Neural progenitor cell (in vitro differentiated cells): Measurements from ENCODE around the gene HECA. TPM values are rescaled to one million over a fixed set of nuclear protein-coding genes. Genes with fewer than 3 reads are reported as not detected.

Experiments
- DNase-seq: peaks from one replicate; pipeline ENCODE4 v3.0.0-alpha.2; 2016; ENCODE audit warnings: low spot score
- H2AFZ ChIP-seq: fragments of 200-600 bp; sonication (generic); replicated peaks from 2 replicates; pipeline ENCODE4 v1.6.1; 2016; ENCODE audit warnings: antibody characterized with exemption
- H3F3A ChIP-seq: fragments of 200-600 bp; sonication (generic); 2 replicates; pipeline ENCODE4 v1.6.1; 2016; ENCODE audit warnings: antibody characterized with exemption, low read depth
- H3K27ac ChIP-seq: fragments of 200-600 bp; sonication (generic); 2 replicates; pipeline ENCODE4 v1.5.1; 2016; ENCODE audit warnings: mild to moderate bottlenecking
- H3K27me3 ChIP-seq: fragments of 200-600 bp; sonication (generic); 2 replicates; pipeline ENCODE4 v1.6.1; 2016; ENCODE audit warnings: mild to moderate bottlenecking, moderate library complexity
- H3K36me3 ChIP-seq: fragments of 200-600 bp; sonication (generic); 2 replicates; pipeline ENCODE4 v1.5.1; 2016
- H3K4me1 ChIP-seq: fragments of 200-600 bp; sonication (generic); 2 replicates; pipeline ENCODE4 v1.6.1; 2016; ENCODE audit warnings: mixed run types
- H3K4me2 ChIP-seq: fragments of 200-600 bp; sonication (generic); 2 replicates; pipeline ENCODE4 v1.6.1; 2016
- H3K4me3 ChIP-seq: fragments of 200-600 bp; sonication (generic); 2 replicates; pipeline ENCODE4 v1.5.1; 2016
- H3K79me2 ChIP-seq: fragments of 200-600 bp; sonication (generic); 2 replicates; pipeline ENCODE4 v1.6.1; 2016; ENCODE audit warnings: low read depth
- H3K9ac ChIP-seq: fragments of 200-600 bp; sonication (generic); 2 replicates; pipeline ENCODE4 v1.6.1; 2016
- H3K9me3 ChIP-seq: fragments of 200-600 bp; sonication (generic); 2 replicates; pipeline ENCODE4 v1.5.1; 2016; ENCODE audit warnings: low read depth
- H4K20me1 ChIP-seq: fragments of 200-600 bp; sonication (generic); 2 replicates; pipeline ENCODE4 v1.6.1; 2016; ENCODE audit warnings: low read depth
- H3K27ac Mint-ChIP-seq: 3 replicates; pipeline ENCODE4 v1.8.0; 2021; ENCODE audit warnings: mixed read lengths
- H3K27me3 Mint-ChIP-seq: 2 replicates; pipeline ENCODE4 v1.8.0; 2022; ENCODE audit warnings: low read depth, mild to moderate bottlenecking, inconsistent platforms, moderate library complexity, mixed read lengths; ENCODE audit not compliant: insufficient read depth
- H3K36me3 Mint-ChIP-seq: 3 replicates; pipeline ENCODE4 v1.8.0; 2021; ENCODE audit warnings: mixed read lengths
- H3K4me1 Mint-ChIP-seq: 3 replicates; pipeline ENCODE4 v1.8.0; 2021; ENCODE audit warnings: mixed read lengths
- H3K4me3 Mint-ChIP-seq: 3 replicates; pipeline ENCODE4 v1.8.0; 2021; ENCODE audit warnings: mild to moderate bottlenecking, moderate library complexity, mixed read lengths
- H3K9me3 Mint-ChIP-seq: 3 replicates; pipeline ENCODE4 v1.8.0; 2020; ENCODE audit warnings: mixed read lengths
- EZH2 ChIP-seq: fragments of 200-600 bp; sonication (generic); IDR thresholded peaks from 2 replicates; pipeline ENCODE4 v1.6.1; 2017; ENCODE audit warnings: antibody characterized with exemption, mild to moderate bottlenecking, moderate library complexity
- EZH2phosphoT487 ChIP-seq: fragments of 200-600 bp; sonication (generic); IDR thresholded peaks from 2 replicates; pipeline ENCODE4 v1.6.1; 2017; ENCODE audit warnings: antibody characterized with exemption
- total RNA-seq: library from RNA; depleted of rRNA; stranded (reverse); fragments of >200 nt; gene quantifications from 2 replicates; pipeline ENCODE4 v1.2.3, GENCODE V29; 2015; ENCODE audit warnings: low replicate concordance
- TF ChIP-seq, protein P1 (sequence below): fragments of 200-600 bp; sonication (generic); IDR thresholded peaks from 2 replicates; pipeline ENCODE4 v1.5.1; 2017; ENCODE audit warnings: antibody characterized with exemption, mild to moderate bottlenecking

The HECA gene, protein sequence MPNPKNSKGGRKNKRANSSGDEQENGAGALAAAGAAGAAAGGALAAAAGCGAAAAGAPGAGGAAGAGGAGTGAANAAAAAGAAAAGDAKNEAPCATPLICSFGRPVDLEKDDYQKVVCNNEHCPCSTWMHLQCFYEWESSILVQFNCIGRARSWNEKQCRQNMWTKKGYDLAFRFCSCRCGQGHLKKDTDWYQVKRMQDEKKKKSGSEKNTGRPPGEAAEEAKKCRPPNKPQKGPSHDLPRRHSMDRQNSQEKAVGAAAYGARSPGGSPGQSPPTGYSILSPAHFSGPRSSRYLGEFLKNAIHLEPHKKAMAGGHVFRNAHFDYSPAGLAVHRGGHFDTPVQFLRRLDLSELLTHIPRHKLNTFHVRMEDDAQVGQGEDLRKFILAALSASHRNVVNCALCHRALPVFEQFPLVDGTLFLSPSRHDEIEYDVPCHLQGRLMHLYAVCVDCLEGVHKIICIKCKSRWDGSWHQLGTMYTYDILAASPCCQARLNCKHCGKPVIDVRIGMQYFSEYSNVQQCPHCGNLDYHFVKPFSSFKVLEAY
- total RNA-seq = 10.3 and 12.7 TPM in 2 replicates

- H3K27me3 ChIP-seq = peaks cover 15% of the 10 kb centered on the region
- peak; percentile 96 for DNase-seq
- no peak for TF ChIP-seq EZH2
- TF ChIP-seq EZH2phosphoT487 = no peak
- TF ChIP-seq, protein P1, sequence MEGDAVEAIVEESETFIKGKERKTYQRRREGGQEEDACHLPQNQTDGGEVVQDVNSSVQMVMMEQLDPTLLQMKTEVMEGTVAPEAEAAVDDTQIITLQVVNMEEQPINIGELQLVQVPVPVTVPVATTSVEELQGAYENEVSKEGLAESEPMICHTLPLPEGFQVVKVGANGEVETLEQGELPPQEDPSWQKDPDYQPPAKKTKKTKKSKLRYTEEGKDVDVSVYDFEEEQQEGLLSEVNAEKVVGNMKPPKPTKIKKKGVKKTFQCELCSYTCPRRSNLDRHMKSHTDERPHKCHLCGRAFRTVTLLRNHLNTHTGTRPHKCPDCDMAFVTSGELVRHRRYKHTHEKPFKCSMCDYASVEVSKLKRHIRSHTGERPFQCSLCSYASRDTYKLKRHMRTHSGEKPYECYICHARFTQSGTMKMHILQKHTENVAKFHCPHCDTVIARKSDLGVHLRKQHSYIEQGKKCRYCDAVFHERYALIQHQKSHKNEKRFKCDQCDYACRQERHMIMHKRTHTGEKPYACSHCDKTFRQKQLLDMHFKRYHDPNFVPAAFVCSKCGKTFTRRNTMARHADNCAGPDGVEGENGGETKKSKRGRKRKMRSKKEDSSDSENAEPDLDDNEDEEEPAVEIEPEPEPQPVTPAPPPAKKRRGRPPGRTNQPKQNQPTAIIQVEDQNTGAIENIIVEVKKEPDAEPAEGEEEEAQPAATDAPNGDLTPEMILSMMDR = no peak
- Mint-ChIP-seq H3K27me3 (peaks cover 10% of the 10 kb centered on the region), H3K4me1 (peaks cover 23% of the 10 kb centered on the region), H3K9me3 (no peaks in the 10 kb centered on the region), H3K36me3 (peaks cover 12% of the 10 kb centered on the region), H3K27ac (peak within 1 kb of the TSS; percentile 63), H3K4me3 (peak within 1 kb of the TSS; percentile 94)
- no peak within 1 kb of the TSS for H3K9ac ChIP-seq
- H3K9me3 ChIP-seq = no peaks in the 10 kb centered on the region
- peaks cover 3% of the 10 kb centered on the region for H4K20me1 ChIP-seq
- no peaks in the 10 kb centered on the region for H3K4me1 ChIP-seq
- H3K27ac ChIP-seq = no peak within 1 kb of the TSS
- peak within 1 kb of the TSS; percentile 94 for H3K4me3 ChIP-seq
- peaks cover 11% of the 10 kb centered on the region for H3F3A ChIP-seq
- peak within 1 kb of the TSS; percentile 95 for H2AFZ ChIP-seq
- H3K4me2 ChIP-seq = peak within 1 kb of the TSS; percentile 97
- H3K79me2 ChIP-seq = peaks cover 18% of the 10 kb centered on the region
- no peaks in the 10 kb centered on the region for H3K36me3 ChIP-seq
These were observed at the start of gene HECA for GRCh38 chr6:139134817-139135577. HECA (plus strand) TSS chr6:139135080; CDS start chr6:139135397, 317 bp downstream.

GRCh38 chr6:139091826-139092225 is 43.1 kb upstream of the HECA start:
- Mint-ChIP-seq H3K9me3 (no peaks in the 10 kb centered on the region), H3K36me3 (no peaks in the 10 kb centered on the region), H3K4me1 (no peaks in the 10 kb centered on the region), H3K27me3 (no peaks in the 10 kb centered on the region), H3K27ac (no peak overlapping the region), H3K4me3 (no peak overlapping the region)
- Histone ChIP-seq H3K4me1 (no peaks in the 10 kb centered on the region), H3K36me3 (no peaks in the 10 kb centered on the region), H4K20me1 (no peaks in the 10 kb centered on the region), H3K9me3 (no peaks in the 10 kb centered on the region), H3K27me3 (no peaks in the 10 kb centered on the region), H2AFZ (no peak overlapping the region), H3F3A (no peaks in the 10 kb centered on the region), H3K4me3 (no peak overlapping the region), H3K27ac (no peak overlapping the region), H3K4me2 (no peak overlapping the region), H3K9ac (no peak overlapping the region), H3K79me2 (no peaks in the 10 kb centered on the region)
- DNase-seq = no peak
- TF ChIP-seq EZH2 (no peak), EZH2phosphoT487 (no peak)
- TF ChIP-seq, protein P1 = no peak

GRCh38 chr6:139099984-139100383 is 34.9 kb upstream of the HECA start:
- no peak overlapping the region for H3K27ac Mint-ChIP-seq
- no peak overlapping the region for H3K27ac ChIP-seq
- TF ChIP-seq EZH2 (no peak), EZH2phosphoT487 (no peak)
- TF ChIP-seq, protein P1 = no peak

More at GRCh38 chr6:139099984-139100383, 34.9 kb upstream of the HECA start:
- Histone ChIP-seq H3K36me3 (no peaks in the 10 kb centered on the region), H3F3A (no peaks in the 10 kb centered on the region), H3K27me3 (no peaks in the 10 kb centered on the region), H3K4me1 (no peaks in the 10 kb centered on the region), H3K9ac (no peak overlapping the region), H3K4me2 (no peak overlapping the region), H3K4me3 (no peak overlapping the region), H4K20me1 (no peaks in the 10 kb centered on the region), H3K9me3 (no peaks in the 10 kb centered on the region), H2AFZ (no peak overlapping the region), H3K79me2 (no peaks in the 10 kb centered on the region)
- no peak overlapping the region for H3K4me3 Mint-ChIP-seq
- DNase-seq = no peak
- H3K27me3 Mint-ChIP-seq = peaks cover 2% of the 10 kb centered on the region
- no peaks in the 10 kb centered on the region for H3K36me3 Mint-ChIP-seq
- no peaks in the 10 kb centered on the region for H3K9me3 Mint-ChIP-seq
- no peaks in the 10 kb centered on the region for H3K4me1 Mint-ChIP-seq
